Smooth muscle cell (in vitro differentiated cells): Measurements from ENCODE around the gene ZMYM4. TPM values are rescaled to one million over a fixed set of nuclear protein-coding genes. Genes with fewer than 3 reads are reported as not detected.

Experiments used
- DNase-seq: peaks from one replicate; lab custom pipeline; 2025; ENCODE audit not compliant: unreplicated experiment; lab: John Stamatoyannopoulos, UW
- H2AFZ ChIP-seq: fragments of 200-600 bp; sonication (generic); 2 replicates; pipeline ENCODE4 v1.6.0; 2016; ENCODE audit warnings: antibody characterized with exemption, low read depth, mild to moderate bottlenecking
- H3F3A ChIP-seq: fragments of 200-600 bp; sonication (generic); 2 replicates; pipeline ENCODE4 v1.6.0; 2017; ENCODE audit warnings: antibody characterized with exemption, low read depth
- H3K27ac ChIP-seq: fragments of 200-600 bp; sonication (generic); 2 replicates; pipeline ENCODE4 v1.5.1; 2016; ENCODE audit warnings: low read depth, mild to moderate bottlenecking
- H3K27me3 ChIP-seq: fragments of 200-600 bp; sonication (generic); 2 replicates; pipeline ENCODE4 v1.6.1; 2016; ENCODE audit warnings: low read depth, mild to moderate bottlenecking
- H3K36me3 ChIP-seq: fragments of 200-600 bp; sonication (generic); 2 replicates; pipeline ENCODE4 v1.5.1; 2016; ENCODE audit warnings: low read depth
- H3K4me1 ChIP-seq: fragments of 200-600 bp; sonication (generic); 2 replicates; pipeline ENCODE4 v1.5.1; 2016; ENCODE audit warnings: low read depth
- H3K4me2 ChIP-seq: fragments of 200-600 bp; sonication (generic); 2 replicates; pipeline ENCODE4 v1.6.0; 2016; ENCODE audit warnings: mild to moderate bottlenecking
- H3K4me3 ChIP-seq: fragments of 200-600 bp; sonication (generic); 2 replicates; pipeline ENCODE4 v1.5.1; 2016; ENCODE audit warnings: mild to moderate bottlenecking
- H3K79me2 ChIP-seq: fragments of 200-600 bp; sonication (generic); 2 replicates; pipeline ENCODE4 v1.6.0; 2016; ENCODE audit warnings: low read depth, mild to moderate bottlenecking
- H3K9ac ChIP-seq: fragments of 200-600 bp; sonication (generic); 2 replicates; pipeline ENCODE4 v1.6.0; 2016; ENCODE audit warnings: low read depth
- H3K9me3 ChIP-seq: fragments of 200-600 bp; sonication (generic); replicated peaks from 2 replicates; pipeline ENCODE4 v1.5.1; 2016; ENCODE audit warnings: low read depth
- H4K20me1 ChIP-seq: fragments of 200-600 bp; sonication (generic); 2 replicates; pipeline ENCODE4 v1.6.0; 2016; ENCODE audit warnings: low read depth
- CTCF ChIP-seq: fragments of 200-600 bp; sonication (generic); IDR thresholded peaks from 2 replicates; pipeline ENCODE4 v1.5.1; 2017; ENCODE audit warnings: borderline replicate concordance, mild to moderate bottlenecking, antibody characterized with exemption; ENCODE audit not compliant: insufficient read depth, poor library complexity, severe bottlenecking
- WGBS: methylation state at CpG from one replicate; pipeline ENCODE4 v1.1.7; 2016; ENCODE audit warnings: low lambda C conversion rate; 5-methylcytosine and 5-hydroxymethylcytosine counted together
- polyA plus RNA-seq: library from polyadenylated mRNA; unstranded; fragments of >200 nt; fragmentation: Nextera tagmentation; extraction: Ambion mirVana; gene quantifications from 2 replicates; pipeline ENCODE4 v1.2.1, GENCODE V29; 2016
- total RNA-seq: library from RNA; depleted of rRNA; stranded (reverse); fragments of >200 nt; gene quantifications from 2 replicates; pipeline ENCODE4 v1.2.3, GENCODE V29; 2014

The ZMYM4 gene
- total and polyA plus RNA-seq, 2 experiments from 2014 or later: 18.7 to 27.2 TPM

- Histone ChIP-seq H3K27me3 (no peaks in the 10 kb centered on the region), H2AFZ (no peak overlapping the region), H3K4me3 (no peak overlapping the region), H3K4me2 (no peak overlapping the region), H3K9me3 (no peaks in the 10 kb centered on the region), H3K79me2 (peaks cover 87% of the 10 kb centered on the region), H3K4me1 (peaks cover 7% of the 10 kb centered on the region), H4K20me1 (peaks cover 57% of the 10 kb centered on the region), H3K27ac (peak overlapping the region; percentile 13), H3F3A (no peaks in the 10 kb centered on the region), H3K9ac (no peak overlapping the region), H3K36me3 (no peaks in the 10 kb centered on the region)
- no peak for TF ChIP-seq CTCF
- 79% methylated on average over 5 of the region's 5 CpGs for WGBS
- DNase-seq: no peak
Observed at GRCh38 chr1:35285771-35286606, 17.5 kb downstream of the ZMYM4 start.

DNA sequence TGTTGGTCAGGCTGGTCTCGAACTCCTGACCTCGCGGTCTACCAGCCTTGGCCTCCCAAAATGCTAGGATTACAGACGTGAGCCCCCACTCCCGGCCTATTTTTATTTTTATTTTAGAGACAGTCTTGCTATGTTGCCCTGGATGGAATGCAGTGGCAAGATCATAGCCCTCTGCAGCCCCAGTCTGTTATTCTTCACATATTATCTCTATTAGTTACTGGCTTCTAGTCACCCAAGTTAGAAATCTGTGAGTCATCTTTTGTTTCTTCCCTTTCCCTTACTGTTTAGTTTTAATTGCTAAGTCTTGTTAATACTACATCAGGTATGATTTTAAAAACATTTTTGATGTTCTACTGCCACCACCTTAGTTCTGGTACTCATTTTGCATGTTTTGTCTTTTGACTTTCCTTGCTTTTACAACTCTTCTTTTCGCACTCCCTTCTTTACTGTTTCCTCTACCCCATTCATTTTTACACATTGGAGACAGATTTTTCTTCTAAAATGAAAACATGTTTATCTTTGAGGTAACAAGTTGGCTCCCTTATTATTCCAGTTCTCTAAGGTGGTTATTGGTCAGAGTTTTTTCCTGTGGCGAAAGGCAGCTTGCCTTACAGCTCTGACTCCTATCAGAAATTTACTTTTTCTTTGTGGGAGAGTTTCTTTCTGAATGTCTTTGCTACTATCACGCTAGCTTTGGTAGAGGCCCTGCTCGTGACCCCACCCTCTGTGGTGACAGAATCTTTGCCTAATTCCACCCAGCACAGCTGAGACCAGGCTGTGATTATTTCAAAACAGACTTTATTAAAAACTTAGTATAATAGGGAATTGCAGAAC, 19.5 kb downstream of the ZMYM4 start:
- DNase-seq: no peak
- no peak for TF ChIP-seq CTCF
- Histone ChIP-seq H3K9ac (peak overlapping the region; percentile 69), H3K4me1 (peaks cover 7% of the 10 kb centered on the region), H2AFZ (no peak overlapping the region), H4K20me1 (peaks cover 74% of the 10 kb centered on the region), H3K4me3 (no peak overlapping the region), H3K27ac (peak overlapping the region; percentile 93), H3K36me3 (no peaks in the 10 kb centered on the region), H3F3A (no peaks in the 10 kb centered on the region), H3K79me2 (peaks cover 83% of the 10 kb centered on the region), H3K4me2 (peak overlapping the region; percentile 78), H3K27me3 (no peaks in the 10 kb centered on the region), H3K9me3 (no peaks in the 10 kb centered on the region)
- WGBS: 73% methylated on average over 9 of the region's 9 CpGs

GRCh38 chr1:35288761-35289160, 20.3 kb downstream of the ZMYM4 start:
- no peak for TF ChIP-seq CTCF
- Histone ChIP-seq H3K79me2 (peaks cover 86% of the 10 kb centered on the region), H3K4me1 (peaks cover 7% of the 10 kb centered on the region), H3K4me2 (peak overlapping the region; percentile 78), H3K27ac (peak overlapping the region; percentile 93), H3K27me3 (no peaks in the 10 kb centered on the region), H3K4me3 (no peak overlapping the region), H3F3A (no peaks in the 10 kb centered on the region), H4K20me1 (peaks cover 80% of the 10 kb centered on the region), H3K9me3 (no peaks in the 10 kb centered on the region), H3K9ac (peak overlapping the region; percentile 69), H2AFZ (no peak overlapping the region), H3K36me3 (no peaks in the 10 kb centered on the region)
- DNase-seq: no peak
